HepG2 (cell line): ENCODE results near the gene ACOT4. TPM values are rescaled to one million over a fixed set of nuclear protein-coding genes. Genes with fewer than 3 reads are reported as not detected.
"Not testable (repeated sequence)": the region's sequence is repeated elsewhere in the genome, so short reads cannot be mapped to it uniquely, and the experiment has no call there.

ENCODE experiments used
- HOXD1 ChIP-seq: sonication (generic); formaldehyde crosslinking; IDR thresholded peaks from 2 replicates; pipeline ENCODE4 v1.5.0; 2020; ENCODE audit warnings: missing genetic modification reagents
- TMF1 ChIP-seq: sonication (generic); formaldehyde crosslinking; IDR thresholded peaks from 2 replicates; pipeline ENCODE4 v1.8.1; 2022; ENCODE audit warnings: low read depth, missing genetic modification reagents
- ZBTB7A ChIP-seq: sonication (generic); formaldehyde crosslinking; IDR thresholded peaks from 2 replicates; pipeline ENCODE4 v1.8.0; 2022; ENCODE audit warnings: mild to moderate bottlenecking, missing genetic modification reagents
- ZNF234 ChIP-seq: sonication (generic); formaldehyde crosslinking; conservative IDR thresholded peaks from 2 replicates; pipeline ENCODE4 v1.5.1; 2020; ENCODE audit warnings: mild to moderate bottlenecking, missing genetic modification reagents
- polyA plus RNA-seq, 8 experiments: library from polyadenylated mRNA; depleted of rRNA in 3 of 8; stranded (reverse) in 7 of 8; unstranded in 1 of 8; fragments of >200 nt; fragmentation: Illumina TruSeq in 4 of 8; extraction: Trizol in 4 of 8; gene quantifications; 2 replicates each; pipeline versions ENCODE4 v1.2.1 to v1.2.3, GENCODE V29; 2011 to 2016; ENCODE audit warnings: low read depth in 4 of 8, missing spikeins in 1 of 8, mixed read lengths in 1 of 8; ENCODE audit not compliant: insufficient read depth in 1 of 8
- total RNA-seq, 5 experiments: library from RNA; depleted of rRNA; stranded (reverse); fragments of >200 nt; fragmentation: Illumina TruSeq; extraction: Trizol; gene quantifications; 2 replicates each; pipeline ENCODE4 v1.2.3, GENCODE V29; 2016; ENCODE audit warnings: low read depth in 1 of 5
- TF ChIP-seq, protein P1 (sequence below), 2 experiments: sonication (generic) in 1 of 2; formaldehyde crosslinking in 1 of 2; IDR thresholded peaks; 2 replicates each; pipeline versions ENCODE4 v1.4.0 to v1.6.1; 2016 to 2020; ENCODE audit warnings: borderline replicate concordance in 1 of 2, low read depth in 1 of 2, mild to moderate bottlenecking in 1 of 2, missing genetic modification reagents in 1 of 2
- TF ChIP-seq, protein P2 (sequence below), 2 experiments: fragments of 450-650 bp in 1 of 2; sonication (generic) in 1 of 2; formaldehyde crosslinking in 1 of 2; IDR thresholded peaks; 2 replicates each; pipeline versions ENCODE4 v1.6.1 to v1.8.0; 2016 to 2022; ENCODE audit warnings: antibody characterized with exemption in 1 of 2, mild to moderate bottlenecking in 1 of 2, missing genetic modification reagents in 1 of 2
- TF ChIP-seq, protein P3 (sequence below): sonication (generic); formaldehyde crosslinking; IDR thresholded peaks from 2 replicates; pipeline ENCODE4 v1.8.1; 2023; ENCODE audit warnings: mild to moderate bottlenecking, inconsistent platforms, moderate library complexity, missing genetic modification reagents, borderline replicate concordance
- TF ChIP-seq, protein P4 (sequence below): sonication (generic); formaldehyde crosslinking; IDR thresholded peaks from 2 replicates; pipeline ENCODE4 v1.8.0; 2022; ENCODE audit warnings: mild to moderate bottlenecking, missing genetic modification reagents; ENCODE audit not compliant: insufficient replicate concordance

Gene ACOT4
- total and polyA plus RNA-seq, 2 of the 13 experiments (the other 11 are each of a cell fraction or from before 2014, with no cell fraction given), result 0.04 to 0.05 TPM

DNA sequence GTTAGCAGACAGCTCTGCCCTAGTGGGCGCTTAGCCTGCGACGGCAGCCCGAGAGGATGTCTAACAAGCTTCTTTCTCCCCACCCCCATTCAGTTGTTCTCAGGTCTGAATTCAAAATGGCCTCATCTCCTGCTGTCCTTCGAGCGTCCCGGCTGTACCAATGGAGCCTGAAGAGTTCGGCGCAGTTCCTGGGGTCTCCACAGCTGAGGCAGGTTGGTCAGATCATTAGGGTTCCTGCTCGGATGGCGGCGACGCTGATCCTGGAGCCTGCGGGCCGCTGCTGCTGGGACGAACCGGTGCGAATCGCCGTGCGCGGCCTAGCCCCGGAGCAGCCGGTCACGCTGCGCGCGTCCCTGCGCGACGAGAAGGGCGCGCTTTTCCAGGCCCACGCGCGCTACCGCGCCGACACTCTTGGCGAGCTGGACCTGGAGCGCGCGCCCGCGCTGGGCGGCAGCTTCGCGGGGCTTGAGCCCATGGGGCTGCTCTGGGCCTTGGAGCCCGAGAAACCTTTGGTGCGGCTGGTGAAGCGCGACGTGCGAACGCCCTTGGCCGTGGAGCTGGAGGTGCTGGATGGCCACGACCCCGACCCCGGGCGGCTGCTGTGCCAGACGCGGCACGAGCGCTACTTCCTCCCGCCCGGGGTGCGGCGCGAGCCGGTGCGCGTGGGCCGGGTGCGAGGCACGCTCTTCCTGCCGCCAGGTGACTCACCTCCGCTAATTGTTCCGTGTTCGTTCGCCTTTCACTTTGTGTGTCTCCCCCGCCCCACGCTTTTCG lies 22.3 kb upstream of the ACOT4 start, which contains the start of gene ACOT2 (continued):
- TF ChIP-seq, protein P1, sequence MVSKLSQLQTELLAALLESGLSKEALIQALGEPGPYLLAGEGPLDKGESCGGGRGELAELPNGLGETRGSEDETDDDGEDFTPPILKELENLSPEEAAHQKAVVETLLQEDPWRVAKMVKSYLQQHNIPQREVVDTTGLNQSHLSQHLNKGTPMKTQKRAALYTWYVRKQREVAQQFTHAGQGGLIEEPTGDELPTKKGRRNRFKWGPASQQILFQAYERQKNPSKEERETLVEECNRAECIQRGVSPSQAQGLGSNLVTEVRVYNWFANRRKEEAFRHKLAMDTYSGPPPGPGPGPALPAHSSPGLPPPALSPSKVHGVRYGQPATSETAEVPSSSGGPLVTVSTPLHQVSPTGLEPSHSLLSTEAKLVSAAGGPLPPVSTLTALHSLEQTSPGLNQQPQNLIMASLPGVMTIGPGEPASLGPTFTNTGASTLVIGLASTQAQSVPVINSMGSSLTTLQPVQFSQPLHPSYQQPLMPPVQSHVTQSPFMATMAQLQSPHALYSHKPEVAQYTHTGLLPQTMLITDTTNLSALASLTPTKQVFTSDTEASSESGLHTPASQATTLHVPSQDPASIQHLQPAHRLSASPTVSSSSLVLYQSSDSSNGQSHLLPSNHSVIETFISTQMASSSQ (IDR thresholded peaks at IDR 0.05; ENCODE audit: low read depth), result not testable (repeated sequence)
- TF ChIP-seq, protein P1 (CRISPR knock-in tag; IDR thresholded peaks at IDR 0.05; ENCODE audit: borderline replicate concordance), result peak; percentile 31; the same call in 1 of the 2 replicates
- TF ChIP-seq TMF1 (peak; percentile 86), ZBTB7A (peak; percentile 32; the same call in 1 of the 2 replicates), ZNF234 (CRISPR knock-in tag) (peak; percentile 70; the same call in 1 of the 2 replicates), HOXD1 (peak; percentile 45; the same call in 1 of the 2 replicates)
- TF ChIP-seq, protein P2, sequence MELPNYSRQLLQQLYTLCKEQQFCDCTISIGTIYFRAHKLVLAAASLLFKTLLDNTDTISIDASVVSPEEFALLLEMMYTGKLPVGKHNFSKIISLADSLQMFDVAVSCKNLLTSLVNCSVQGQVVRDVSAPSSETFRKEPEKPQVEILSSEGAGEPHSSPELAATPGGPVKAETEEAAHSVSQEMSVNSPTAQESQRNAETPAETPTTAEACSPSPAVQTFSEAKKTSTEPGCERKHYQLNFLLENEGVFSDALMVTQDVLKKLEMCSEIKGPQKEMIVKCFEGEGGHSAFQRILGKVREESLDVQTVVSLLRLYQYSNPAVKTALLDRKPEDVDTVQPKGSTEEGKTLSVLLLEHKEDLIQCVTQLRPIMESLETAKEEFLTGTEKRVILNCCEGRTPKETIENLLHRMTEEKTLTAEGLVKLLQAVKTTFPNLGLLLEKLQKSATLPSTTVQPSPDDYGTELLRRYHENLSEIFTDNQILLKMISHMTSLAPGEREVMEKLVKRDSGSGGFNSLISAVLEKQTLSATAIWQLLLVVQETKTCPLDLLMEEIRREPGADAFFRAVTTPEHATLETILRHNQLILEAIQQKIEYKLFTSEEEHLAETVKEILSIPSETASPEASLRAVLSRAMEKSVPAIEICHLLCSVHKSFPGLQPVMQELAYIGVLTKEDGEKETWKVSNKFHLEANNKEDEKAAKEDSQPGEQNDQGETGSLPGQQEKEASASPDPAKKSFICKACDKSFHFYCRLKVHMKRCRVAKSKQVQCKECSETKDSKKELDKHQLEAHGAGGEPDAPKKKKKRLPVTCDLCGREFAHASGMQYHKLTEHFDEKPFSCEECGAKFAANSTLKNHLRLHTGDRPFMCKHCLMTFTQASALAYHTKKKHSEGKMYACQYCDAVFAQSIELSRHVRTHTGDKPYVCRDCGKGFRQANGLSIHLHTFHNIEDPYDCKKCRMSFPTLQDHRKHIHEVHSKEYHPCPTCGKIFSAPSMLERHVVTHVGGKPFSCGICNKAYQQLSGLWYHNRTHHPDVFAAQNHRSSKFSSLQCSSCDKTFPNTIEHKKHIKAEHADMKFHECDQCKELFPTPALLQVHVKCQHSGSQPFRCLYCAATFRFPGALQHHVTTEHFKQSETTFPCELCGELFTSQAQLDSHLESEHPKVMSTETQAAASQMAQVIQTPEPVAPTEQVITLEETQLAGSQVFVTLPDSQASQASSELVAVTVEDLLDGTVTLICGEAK (IDR thresholded peaks at IDR 0.05), result not testable (repeated sequence)
- TF ChIP-seq, protein P2 (CRISPR knock-in tag; IDR thresholded peaks at IDR 0.05), result peak; percentile 74
- TF ChIP-seq, protein P3, sequence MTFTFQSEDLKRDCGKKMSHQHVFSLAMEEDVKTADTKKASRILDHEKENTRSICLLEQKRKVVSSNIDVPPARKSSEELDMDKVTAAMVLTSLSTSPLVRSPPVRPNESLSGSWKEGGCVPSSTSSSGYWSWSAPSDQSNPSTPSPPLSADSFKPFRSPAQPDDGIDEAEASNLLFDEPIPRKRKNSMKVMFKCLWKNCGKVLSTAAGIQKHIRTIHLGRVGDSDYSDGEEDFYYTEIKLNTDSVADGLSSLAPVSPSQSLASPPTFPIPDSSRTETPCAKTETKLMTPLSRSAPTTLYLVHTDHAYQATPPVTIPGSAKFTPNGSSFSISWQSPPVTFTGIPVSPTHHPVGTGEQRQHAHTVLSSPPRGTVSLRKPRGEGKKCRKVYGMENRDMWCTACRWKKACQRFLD (CRISPR knock-in tag), result peak; percentile 83
- TF ChIP-seq, protein P4, sequence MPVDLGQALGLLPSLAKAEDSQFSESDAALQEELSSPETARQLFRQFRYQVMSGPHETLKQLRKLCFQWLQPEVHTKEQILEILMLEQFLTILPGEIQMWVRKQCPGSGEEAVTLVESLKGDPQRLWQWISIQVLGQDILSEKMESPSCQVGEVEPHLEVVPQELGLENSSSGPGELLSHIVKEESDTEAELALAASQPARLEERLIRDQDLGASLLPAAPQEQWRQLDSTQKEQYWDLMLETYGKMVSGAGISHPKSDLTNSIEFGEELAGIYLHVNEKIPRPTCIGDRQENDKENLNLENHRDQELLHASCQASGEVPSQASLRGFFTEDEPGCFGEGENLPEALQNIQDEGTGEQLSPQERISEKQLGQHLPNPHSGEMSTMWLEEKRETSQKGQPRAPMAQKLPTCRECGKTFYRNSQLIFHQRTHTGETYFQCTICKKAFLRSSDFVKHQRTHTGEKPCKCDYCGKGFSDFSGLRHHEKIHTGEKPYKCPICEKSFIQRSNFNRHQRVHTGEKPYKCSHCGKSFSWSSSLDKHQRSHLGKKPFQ (CRISPR knock-in tag), result peak; percentile 90
